ENCODE measurements around the gene TRPM8. TPM values are rescaled to one million over a fixed set of nuclear protein-coding genes. Genes with fewer than 3 reads are reported as not detected.

Gene TRPM8
- total RNA-seq, 4 donors from 2014 or later = not detected

GRCh38 chr2:234061624-234062257 lies 144.6 kb downstream of the TRPM8 start:
- Histone ChIP-seq H3K4me3 (no peak overlapping the region), H3K36me3 (no peaks in the 10 kb centered on the region), H3K4me1 (no peaks in the 10 kb centered on the region), H3K9me3 (no peaks in the 10 kb centered on the region), H3K27me3 (no peaks in the 10 kb centered on the region), H3K27ac (no peak overlapping the region)
- no peak for DNase-seq
- intact Hi-C loops (cut with DNase I; ENCODE audit: low total_unique reads) = no loop called here
- in situ Hi-C loops (cut with MboI; ENCODE audit: low sequenced_read_pairs in 4 of 4) = no loop called here
- TF ChIP-seq, protein P1, sequence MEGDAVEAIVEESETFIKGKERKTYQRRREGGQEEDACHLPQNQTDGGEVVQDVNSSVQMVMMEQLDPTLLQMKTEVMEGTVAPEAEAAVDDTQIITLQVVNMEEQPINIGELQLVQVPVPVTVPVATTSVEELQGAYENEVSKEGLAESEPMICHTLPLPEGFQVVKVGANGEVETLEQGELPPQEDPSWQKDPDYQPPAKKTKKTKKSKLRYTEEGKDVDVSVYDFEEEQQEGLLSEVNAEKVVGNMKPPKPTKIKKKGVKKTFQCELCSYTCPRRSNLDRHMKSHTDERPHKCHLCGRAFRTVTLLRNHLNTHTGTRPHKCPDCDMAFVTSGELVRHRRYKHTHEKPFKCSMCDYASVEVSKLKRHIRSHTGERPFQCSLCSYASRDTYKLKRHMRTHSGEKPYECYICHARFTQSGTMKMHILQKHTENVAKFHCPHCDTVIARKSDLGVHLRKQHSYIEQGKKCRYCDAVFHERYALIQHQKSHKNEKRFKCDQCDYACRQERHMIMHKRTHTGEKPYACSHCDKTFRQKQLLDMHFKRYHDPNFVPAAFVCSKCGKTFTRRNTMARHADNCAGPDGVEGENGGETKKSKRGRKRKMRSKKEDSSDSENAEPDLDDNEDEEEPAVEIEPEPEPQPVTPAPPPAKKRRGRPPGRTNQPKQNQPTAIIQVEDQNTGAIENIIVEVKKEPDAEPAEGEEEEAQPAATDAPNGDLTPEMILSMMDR (IDR thresholded peaks at IDR 0.05 in 4 of 5, conservative IDR thresholded peaks at IDR 0.05 in 1 of 5) = no peak
- no peak for TF ChIP-seq POLR2A (IDR thresholded peaks at IDR 0.05)
- no peak for ATAC-seq

GRCh38 chr2:234066587-234066986 lies 149.4 kb downstream of the TRPM8 start:
- Histone ChIP-seq H3K27me3 (no peaks in the 10 kb centered on the region), H3K27ac (no peak overlapping the region), H3K9me3 (no peaks in the 10 kb centered on the region), H3K4me1 (no peaks in the 10 kb centered on the region), H3K36me3 (no peaks in the 10 kb centered on the region), H3K4me3 (no peak overlapping the region)
- in situ Hi-C loops (cut with MboI; ENCODE audit: low sequenced_read_pairs in 4 of 4) = no loop called here
- no peak for TF ChIP-seq POLR2A (IDR thresholded peaks at IDR 0.05)
- TF ChIP-seq, protein P1 (IDR thresholded peaks at IDR 0.05 in 4 of 5, conservative IDR thresholded peaks at IDR 0.05 in 1 of 5) = no peak
- no peak for ATAC-seq
- DNase-seq = no peak
- intact Hi-C loops (cut with DNase I; ENCODE audit: low total_unique reads) = no loop called here

Other genes with a start within 250 kb of the TRPM8 start
- gene UGT1A9, start 245.5 kb upstream of the TRPM8 start, total RNA-seq = under 1 TPM in 2 of 4 donors, not detected in 2; 0.13 to 0.38 TPM
- gene UGT1A7, start 235.5 kb upstream of the TRPM8 start, total RNA-seq = not detected
- under 1 TPM in 1 of 4 donors, not detected in 3; 0.31 TPM for gene UGT1A6, start 224.5 kb upstream of the TRPM8 start, total RNA-seq
- gene UGT1A5, start 204.5 kb upstream of the TRPM8 start, total RNA-seq = not detected
- gene UGT1A4, start 198.6 kb upstream of the TRPM8 start, total RNA-seq = under 1 TPM in 1 of 4 donors, not detected in 3; 0.51 TPM
- gene UGT1A3, start 188.3 kb upstream of the TRPM8 start, total RNA-seq = under 1 TPM in 1 of 4 donors, not detected in 3; 0.16 TPM
- under 1 TPM in 1 of 4 donors, not detected in 3; 0.20 TPM for gene UGT1A1, start 157.1 kb upstream of the TRPM8 start, total RNA-seq
- not detected for gene MROH2A, start 139.0 kb upstream of the TRPM8 start, total RNA-seq
- gene HJURP, start 62.8 kb upstream of the TRPM8 start, total RNA-seq = 1 to 10 TPM in 1 of 4 donors, under 1 TPM in 1, not detected in 2; 0.20 to 1.1 TPM
- gene SPP2, start 133.3 kb downstream of the TRPM8 start, total RNA-seq = under 1 TPM in 1 of 4 donors, not detected in 3; 0.60 TPM